Activated CD8-positive, alpha-beta memory T cell treated with anti-CD3 and anti-CD28 coated beads, Interleukin-2, amount 50 U/mL, for 1 hour (primary cell): ENCODE data around the gene SHMT1.
"Not testable (repeated sequence)": the region's sequence is repeated elsewhere in the genome, so short reads cannot be mapped to it uniquely, and the experiment has no call there.

ENCODE experiments used
- DNase-seq: peaks from one replicate; pipeline ENCODE4 v3.0.0-alpha.2; 2020; ENCODE audit errors: extremely low read depth

The SHMT1 gene

DNA sequence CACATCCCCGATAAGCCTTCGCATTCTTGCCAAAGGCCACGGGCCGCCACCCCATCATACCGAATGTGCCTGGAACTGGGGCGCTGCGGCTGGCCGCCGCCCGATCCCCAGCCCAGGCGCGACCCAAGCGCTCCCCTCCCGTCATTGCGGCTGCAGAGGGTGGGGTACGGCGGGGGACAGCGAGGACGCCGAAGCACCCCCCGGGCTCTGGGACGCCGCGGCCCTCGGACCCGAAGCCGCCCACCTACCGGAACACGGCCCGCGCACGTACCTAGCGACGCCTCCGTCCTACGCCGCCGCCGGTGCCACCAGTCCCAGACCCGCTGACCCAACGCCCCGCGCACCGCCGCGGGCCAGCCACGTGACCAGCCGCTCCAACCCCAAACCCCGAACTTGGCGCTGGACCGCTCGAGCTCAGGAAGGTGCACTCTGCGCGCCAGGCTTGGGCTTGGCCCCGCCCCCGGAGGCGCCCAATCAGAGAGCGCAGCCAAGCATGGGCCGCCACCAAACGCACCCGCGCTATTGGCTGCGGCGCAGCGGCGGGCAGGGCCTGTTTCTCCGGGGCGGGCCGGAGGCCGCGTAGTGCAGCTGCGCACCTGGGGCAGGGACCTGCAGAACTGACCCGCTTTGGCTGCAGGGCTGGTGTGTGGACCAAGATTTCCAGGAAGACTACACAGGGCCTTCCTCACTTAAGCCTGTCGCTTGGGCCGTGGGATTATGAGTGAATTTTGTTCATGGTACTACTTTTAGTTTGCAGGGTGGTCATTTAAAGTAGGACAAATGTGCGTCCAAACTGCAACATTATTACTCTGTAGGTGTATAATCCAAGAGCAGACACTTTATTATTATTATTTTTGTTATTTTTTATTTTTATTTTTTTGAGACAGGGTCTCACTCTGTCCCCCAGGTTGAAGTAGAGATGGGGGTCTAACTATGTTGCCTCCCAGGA is at the start of gene SHMT1:
TSS of gene SHMT1 (minus strand) at position 450 of the 949 bp plus-strand sequence. CDS start 7,569 bp downstream, outside the sequence.
- peak; percentile 49 for DNase-seq

DNA sequence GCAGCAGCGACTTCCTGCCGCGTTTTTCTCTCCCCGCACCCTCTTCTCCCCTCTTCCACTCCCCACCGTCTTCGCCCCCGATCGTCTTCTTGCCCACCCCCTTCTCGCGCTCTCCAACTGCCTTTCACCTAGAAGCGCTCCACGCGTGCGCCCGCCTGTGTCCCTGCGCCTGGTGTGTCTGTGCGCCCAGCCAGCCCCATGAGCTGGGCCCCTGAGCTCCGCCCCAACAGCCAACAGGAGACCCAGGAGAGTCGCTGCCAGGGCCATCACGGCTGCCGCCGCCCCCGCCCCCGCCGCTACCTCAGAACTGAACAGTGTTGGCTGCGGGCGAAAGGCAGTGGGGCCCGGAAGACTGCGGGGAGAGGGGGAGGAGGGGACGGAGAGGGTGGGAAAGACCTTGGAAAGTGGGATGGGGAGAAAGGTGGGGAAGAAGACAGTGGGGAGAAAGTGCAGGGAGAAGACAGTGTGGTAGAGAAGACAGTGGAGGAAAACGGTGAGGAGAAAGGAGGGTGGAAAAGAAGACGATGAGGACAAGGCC is 48.7 kb upstream of the SHMT1 start:
- DNase-seq = not testable (repeated sequence)

- not testable (repeated sequence) for DNase-seq
Observed at GRCh38 chr17:18411377-18411864, 48.1 kb upstream of the SHMT1 start.

- not testable (repeated sequence) for DNase-seq
Observed at GRCh38 chr17:18410736-18411135, 47.4 kb upstream of the SHMT1 start.

DNA sequence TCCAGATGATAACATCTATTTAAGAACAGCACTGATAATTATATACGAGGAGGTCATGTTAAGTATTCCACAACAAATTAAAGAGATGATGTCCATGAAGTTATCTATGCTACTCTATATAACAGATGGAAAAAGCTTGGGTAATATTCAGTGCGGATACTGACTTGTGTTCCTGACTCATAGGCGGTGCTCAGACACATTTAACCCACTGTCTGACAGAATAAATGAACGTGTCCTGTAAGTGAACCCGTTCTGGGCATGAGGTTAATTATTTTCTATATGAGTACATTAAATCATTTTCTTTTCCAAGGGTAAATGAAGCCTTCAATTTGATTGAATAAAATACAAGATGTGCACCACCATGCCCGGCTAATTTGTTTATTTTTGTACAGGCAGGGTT is 46.0 kb upstream of the SHMT1 start:
- DNase-seq = not testable (repeated sequence)

DNA sequence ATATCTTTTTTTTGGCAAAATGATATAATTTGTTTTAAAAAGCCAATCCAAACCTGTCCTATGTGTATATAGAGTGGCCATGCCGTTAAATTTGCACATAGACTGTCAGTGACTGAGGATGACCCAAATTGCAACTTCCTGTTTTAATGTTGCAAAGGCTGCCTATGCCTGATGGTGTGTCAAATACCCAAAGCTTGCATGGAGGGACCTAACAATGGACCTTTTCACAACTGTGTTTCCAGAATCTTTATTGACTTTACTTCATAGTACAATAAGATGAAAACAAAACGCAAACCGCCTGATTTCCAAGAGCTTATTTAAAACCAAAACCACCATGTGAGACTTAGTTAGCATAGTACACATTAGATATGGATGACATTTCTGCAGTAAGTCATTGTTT is 45.6 kb upstream of the SHMT1 start:
- not testable (repeated sequence) for DNase-seq

DNA sequence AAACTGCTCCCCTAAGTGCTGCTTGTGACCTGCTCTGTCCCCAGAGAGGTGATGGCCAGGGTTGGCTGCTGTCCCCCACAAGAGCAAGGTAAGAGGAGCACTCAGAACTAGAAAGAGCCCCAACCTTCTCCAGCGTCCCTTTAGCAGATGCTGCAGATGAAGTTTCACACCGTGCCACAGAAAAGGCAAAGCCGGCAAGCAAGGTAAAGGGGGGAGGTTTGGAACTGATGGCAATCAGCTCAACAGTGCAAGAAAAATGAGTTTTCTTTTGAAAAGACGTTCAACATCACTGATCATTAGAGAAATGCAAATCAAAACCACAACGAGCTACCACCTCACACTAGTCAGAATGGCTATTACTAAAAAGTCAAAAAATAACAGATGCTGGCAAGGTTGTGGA is 40.3 kb upstream of the SHMT1 start:
- DNase-seq = not testable (repeated sequence)

DNA sequence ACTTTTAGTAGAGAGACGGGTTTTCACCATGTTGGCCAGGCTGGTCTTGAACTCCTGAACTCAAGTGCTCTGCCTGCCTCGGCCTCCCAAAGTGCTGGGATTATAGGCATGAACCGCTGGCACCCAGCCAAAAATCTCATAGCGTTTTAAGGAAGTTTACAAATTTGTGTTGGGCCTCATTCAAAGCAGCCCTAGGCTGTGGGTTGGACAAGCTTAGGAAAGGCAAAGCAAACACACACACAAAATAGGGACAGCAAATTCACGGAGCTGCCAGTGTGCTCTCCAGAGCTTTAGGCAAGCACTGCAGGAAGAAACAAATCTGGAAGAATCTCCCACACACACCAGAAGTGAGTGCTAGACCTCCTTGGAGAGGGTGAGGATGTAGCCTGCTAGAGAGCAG is 39.8 kb upstream of the SHMT1 start:
- not testable (repeated sequence) for DNase-seq

- DNase-seq = not testable (repeated sequence)
Observed at GRCh38 chr17:18401872-18402590, 38.7 kb upstream of the SHMT1 start.

GRCh38 chr17:18388728-18389127 is 25.4 kb upstream of the SHMT1 start:
- DNase-seq = not testable (repeated sequence)

DNA sequence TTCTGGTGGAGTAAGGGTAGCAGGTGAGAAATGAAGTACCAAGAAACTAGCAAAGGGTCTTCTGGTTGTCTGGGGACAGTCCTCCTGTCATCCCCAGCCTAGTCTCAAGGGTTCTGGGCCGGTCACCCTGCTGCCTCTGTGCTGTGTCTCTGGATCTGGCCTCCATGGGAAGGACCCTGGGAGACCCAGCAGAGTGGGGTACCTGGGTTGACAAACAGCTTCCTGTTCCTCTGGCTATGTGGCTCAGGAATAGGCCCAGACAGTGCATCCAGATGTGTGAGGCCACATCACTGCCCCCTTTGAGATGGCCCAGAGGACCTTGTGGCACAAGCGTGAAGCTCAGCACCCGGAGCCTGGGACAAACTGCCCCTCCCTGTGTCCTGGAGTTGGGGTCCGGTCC is 24.9 kb upstream of the SHMT1 start:
- DNase-seq = not testable (repeated sequence)

DNA sequence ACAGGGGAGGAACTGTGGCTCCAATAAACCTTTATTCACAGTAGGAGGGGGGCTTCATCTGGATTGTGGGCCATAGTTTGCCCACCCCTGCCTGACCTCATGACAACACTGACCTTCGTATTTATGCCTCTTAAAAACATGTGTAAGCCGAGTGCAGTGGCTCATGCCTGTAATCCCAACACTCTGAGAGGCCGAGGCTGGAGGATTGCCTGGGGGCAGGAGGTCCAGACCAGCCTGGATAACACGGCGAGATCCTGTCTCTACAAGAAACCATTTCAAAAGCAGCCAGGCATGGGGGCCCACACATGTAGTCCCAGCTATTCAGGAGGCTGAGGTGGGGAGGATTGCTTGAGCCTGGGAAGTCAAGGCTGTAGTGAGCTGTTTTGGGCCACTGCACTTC is 24.2 kb upstream of the SHMT1 start:
- not testable (repeated sequence) for DNase-seq

DNA sequence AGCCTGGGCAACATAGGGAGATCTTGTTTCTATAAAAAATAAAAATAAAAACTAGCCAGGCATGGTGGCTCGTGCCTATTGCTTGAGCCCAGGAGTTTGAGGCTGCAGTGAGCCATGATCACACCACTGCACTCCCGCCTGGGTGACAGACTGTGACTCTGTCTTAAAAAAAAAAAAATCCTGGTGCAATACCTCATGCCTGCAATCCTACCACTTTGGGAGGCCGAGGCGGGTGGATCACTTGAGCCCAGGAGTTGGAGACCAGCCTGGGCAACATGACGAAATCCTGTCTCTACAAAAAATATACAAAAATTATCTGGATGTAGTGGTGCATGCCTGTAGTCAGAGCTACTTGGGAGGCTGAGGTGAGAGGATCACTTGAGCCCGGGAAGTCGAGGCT is 20.9 kb upstream of the SHMT1 start:
- not testable (repeated sequence) for DNase-seq

GRCh38 chr17:18383079-18383481 is 19.7 kb upstream of the SHMT1 start:
- DNase-seq = not testable (repeated sequence)

GRCh38 chr17:18382441-18383078 is 19.2 kb upstream of the SHMT1 start:
- DNase-seq = no peak

DNA sequence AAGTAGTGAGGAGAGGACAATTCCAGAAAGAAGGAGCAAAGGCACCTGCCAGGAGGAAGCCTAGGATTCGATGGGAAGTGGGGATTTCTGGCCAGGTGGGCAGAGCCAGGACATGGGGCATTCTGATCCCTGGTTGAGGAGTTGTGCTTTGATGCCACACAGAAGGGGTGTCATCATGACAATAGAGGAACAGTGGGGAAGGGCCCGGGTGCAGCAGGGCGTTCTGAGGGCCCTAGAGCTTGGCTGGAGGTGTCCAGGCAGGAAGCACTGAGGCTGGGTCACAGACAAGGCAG is 18.5 kb upstream of the SHMT1 start:
- no peak for DNase-seq

DNA sequence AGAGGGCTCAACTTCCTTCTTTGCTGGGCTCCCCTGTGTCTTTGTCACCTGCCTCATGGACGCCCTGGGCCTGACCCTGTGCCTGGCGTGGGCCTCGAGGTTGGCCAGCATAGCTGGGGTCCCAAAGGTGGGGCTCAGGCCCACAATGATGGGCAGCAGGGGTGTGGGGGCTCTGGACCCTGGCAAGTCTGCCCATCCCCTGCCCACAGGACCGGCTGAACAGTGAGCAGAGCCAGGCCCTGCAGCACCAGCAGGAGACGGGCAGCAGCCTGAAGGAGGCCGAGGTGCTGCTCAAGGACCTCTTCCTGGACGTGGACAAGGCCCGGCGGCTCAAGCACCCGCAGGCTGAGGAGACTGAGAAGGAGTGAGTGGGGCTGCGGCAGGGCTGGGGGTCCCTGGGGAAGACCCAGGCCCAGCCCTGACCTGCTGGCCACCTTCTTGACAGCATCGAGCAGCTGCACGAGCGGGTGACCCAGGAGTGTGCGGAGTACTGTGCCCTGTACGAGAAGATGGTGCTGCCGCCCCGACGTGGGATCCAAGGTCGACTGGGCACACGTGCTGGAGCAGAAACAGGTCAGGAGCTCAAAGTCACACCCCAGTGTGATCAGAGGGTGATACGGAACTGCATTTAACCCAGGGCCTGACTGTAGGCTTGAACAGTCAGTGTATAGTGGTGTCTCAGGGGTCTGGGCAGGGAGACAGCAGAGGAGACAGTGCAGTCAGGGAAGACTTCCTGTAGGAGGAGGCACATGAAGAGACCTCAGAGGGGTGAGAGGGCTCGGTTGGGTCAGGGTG is 18.0 kb upstream of the SHMT1 start:
- no peak for DNase-seq

- no peak for DNase-seq
Observed at GRCh38 chr17:18380471-18381157, 17.3 kb upstream of the SHMT1 start.

DNA sequence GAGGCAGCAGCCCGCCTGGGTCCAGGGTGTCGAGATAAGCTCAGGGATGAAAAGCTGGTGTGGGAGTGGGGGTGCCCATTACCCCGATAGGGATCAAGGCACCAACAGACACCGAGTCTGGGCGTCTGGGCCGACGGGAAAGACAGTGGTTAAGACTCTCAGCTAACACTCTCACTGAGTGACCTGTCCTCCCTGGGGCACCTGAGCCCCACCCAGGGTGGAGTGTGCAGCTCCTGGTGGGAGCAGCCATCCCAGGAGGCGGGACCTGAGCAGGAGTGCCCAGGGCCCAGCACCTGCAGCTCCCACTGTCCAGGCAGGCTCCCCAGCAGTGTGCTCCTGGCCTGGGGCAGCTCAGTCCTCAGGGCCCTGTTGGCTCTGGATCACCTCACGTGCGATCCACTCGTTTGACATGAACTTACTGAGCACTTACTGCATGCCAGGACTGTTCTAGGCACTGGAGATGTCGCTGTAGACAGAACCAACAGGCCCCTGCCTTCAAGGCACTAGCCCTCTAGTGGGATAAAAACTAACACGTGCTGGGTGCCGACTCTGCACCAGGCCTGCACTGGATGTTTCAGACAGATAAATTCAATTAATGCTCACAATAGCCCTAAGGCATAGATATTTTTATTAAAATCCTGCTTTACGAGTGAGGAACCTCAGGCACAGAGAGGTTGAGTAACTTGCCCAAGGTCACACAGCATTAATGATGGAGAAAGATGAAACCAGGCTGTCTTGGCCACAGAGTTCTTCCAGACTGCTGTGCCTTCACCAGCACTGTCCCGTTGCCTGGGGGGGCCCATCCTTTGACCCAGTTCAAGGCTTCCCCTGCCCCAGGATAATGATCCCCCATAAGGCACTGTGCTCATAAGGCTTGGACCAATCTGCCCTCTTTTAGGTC is 16.1 kb upstream of the SHMT1 start:
- DNase-seq = no peak
